ENCODE results near the gene EVI5.

- no peak for TF ChIP-seq CTCF (conservative IDR thresholded peaks at IDR 0.05 in 1 of 2, IDR thresholded peaks at IDR 0.05 in 1 of 2; ENCODE audit: extremely low read depth in 1 of 2, insufficient read depth in 1 of 2, low read depth in 1 of 2, low read length in 2 of 2)
- no peak for TF ChIP-seq EZH2 (IDR thresholded peaks at IDR 0.05; ENCODE audit: borderline replicate concordance, low read length)
Measured at GRCh38 chr1:92509619-92510018, 275.3 kb downstream of the EVI5 start.
